Heart left ventricle (tissue), 13 donors: ENCODE measurements around the gene SLC30A3.

Experiments
- CTCF ChIP-seq, 12 donors: fragments of 200-600 bp; sonication (generic) in 4 of 12; IDR thresholded peaks; one replicate each; pipeline versions ENCODE4 v1.5.0 to v1.8.0; 2018 to 2022; ENCODE audit warnings: antibody characterized with exemption in 12 of 12, mild to moderate bottlenecking in 5 of 12
- POLR2A ChIP-seq, 2 donors: fragments of 450-650 bp; IDR thresholded peaks; one replicate each; pipeline ENCODE4 v1.6.1; 2017; ENCODE audit warnings: antibody characterized with exemption in 2 of 2, mild to moderate bottlenecking in 2 of 2, moderate library complexity in 2 of 2
- donor health status: ischemic (EF 13 %, LVEDD 7.1; RV severe dilation, severe dysfunction).
- donor health status: DM: no; HTN: yes; CAD: no.
- donor health status: DM: no; HTN: no; CAD: no.
- donor health status: ischemic (EF 25% LVEDD 6.9; RV normal size, moderate dysfunction).
- donor health status: ischemic (EF 25% LVEDD 5.7; RV mildly dilated, moderate dysfunction).
- donor health status: ischemic (EF 35%, LVEDD 5.7; RV mildly dilated, moderate dysfunction).
- donor health status: nonischemic (EF 11% LVEDD 7.7; RV severe dilation, severe dysfunction).
- donor health status: DM: yes; HTN: yes; CAD: no.
- donor health status: PGD.
- donor health status: ischemic (EF 29% LVEDD 5.4; RV normal size, mild dysfunction).
- donor health status: nonischemic (EF 23%, LVEDD 6.1; RV moderate dilation, normal function).

DNA sequence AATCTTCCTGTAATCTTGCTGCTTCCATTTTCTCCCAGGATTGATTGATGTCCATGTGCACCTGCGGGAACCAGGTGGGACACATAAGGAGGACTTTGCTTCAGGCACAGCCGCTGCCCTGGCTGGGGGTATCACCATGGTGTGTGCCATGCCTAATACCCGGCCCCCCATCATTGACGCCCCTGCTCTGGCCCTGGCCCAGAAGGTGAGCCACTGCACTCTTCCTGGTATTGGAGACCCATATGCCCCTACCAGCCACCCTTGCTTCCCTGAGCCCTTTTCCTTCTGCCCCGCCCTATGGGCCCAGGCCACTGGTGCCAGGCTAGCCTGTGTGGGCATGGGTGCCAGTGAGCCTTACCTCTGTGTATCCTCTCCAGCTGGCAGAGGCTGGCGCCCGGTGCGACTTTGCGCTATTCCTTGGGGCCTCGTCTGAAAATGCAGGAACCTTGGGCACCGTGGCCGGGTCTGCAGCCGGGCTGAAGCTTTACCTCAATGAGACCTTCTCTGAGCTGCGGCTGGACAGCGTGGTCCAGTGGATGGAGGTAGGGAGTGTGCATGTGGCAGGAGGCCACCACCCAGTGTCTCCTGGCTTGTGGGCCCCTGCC is 25.4 kb downstream of the SLC30A3 start:
- TF ChIP-seq POLR2A (IDR thresholded peaks at IDR 0.05) (no peak), CTCF (IDR thresholded peaks at IDR 0.05) (no peak)
